HFFc6 (cell line): ENCODE measurements around the gene DNM1L. TPM values are rescaled to one million over a fixed set of nuclear protein-coding genes. Genes with fewer than 3 reads are reported as not detected.

Experiments used
- DNase-seq: peaks from one replicate; pipeline ENCODE4 v3.0.0-alpha.2; 2018
- H3K27ac Mint-ChIP-seq: 2 replicates; pipeline ENCODE4 v1.8.0; 2020; ENCODE audit warnings: mild to moderate bottlenecking, mixed read lengths
- H3K27me3 Mint-ChIP-seq: 2 replicates; pipeline ENCODE4 v1.8.0; 2021; ENCODE audit warnings: mild to moderate bottlenecking, moderate library complexity, mixed read lengths; ENCODE audit not compliant: insufficient read depth
- H3K36me3 Mint-ChIP-seq: 2 replicates; pipeline ENCODE4 v1.8.0; 2021; ENCODE audit warnings: low read depth, mixed read lengths
- H3K4me1 Mint-ChIP-seq: 2 replicates; pipeline ENCODE4 v1.8.0; 2020; ENCODE audit warnings: low read depth, mixed read lengths
- H3K4me3 Mint-ChIP-seq: 2 replicates; pipeline ENCODE4 v1.8.0; 2020; ENCODE audit warnings: mild to moderate bottlenecking, moderate library complexity, mixed read lengths
- H3K9me3 Mint-ChIP-seq: 2 replicates; pipeline ENCODE4 v1.8.0; 2020; ENCODE audit warnings: mild to moderate bottlenecking, mixed read lengths
- total RNA-seq, 6 experiments: library from RNA; stranded (reverse); fragmentation: NEBNext Ultra II Directional; extraction: Animal tissue kit (Norgen Biotek cat#: 25700); gene quantifications; 2 replicates in 1 of 6; 3 replicates in 5 of 6; pipeline ENCODE4 v1.2.3, GENCODE V29; 2021
- TF ChIP-seq, protein P1 (sequence below): fragments of 200-600 bp; sonication (generic); IDR thresholded peaks from 2 replicates; pipeline ENCODE4 v1.5.0; 2021; ENCODE audit warnings: antibody characterized with exemption, mild to moderate bottlenecking

DNM1L gene
- total RNA-seq, 6 experiments from 2014 or later, result 53.3 to 62.2 (median 61.6) TPM

DNA sequence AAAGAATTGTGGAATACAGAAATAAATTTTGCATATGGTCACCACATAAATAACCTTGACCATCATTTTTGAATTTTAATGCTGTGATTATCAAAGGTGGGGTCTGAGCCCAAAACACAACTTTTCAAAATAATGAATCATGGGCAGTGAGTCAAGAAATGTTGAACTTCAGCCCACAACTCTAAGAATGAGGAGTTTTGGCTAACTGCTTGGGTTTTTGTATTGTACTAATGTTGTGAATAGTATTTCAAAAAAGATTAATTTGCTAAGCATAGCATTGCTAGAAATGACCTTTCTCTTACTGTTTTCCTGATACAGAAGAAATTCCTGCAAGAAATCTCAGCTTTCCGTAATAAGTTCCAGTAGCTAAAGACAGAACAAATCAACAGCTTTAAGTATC, 101.0 kb downstream of the DNM1L start:
- H3K4me1 Mint-ChIP-seq, result no peaks in the 10 kb centered on the region
- H3K9me3 Mint-ChIP-seq, result no peaks in the 10 kb centered on the region
- no peak overlapping the region for H3K27ac Mint-ChIP-seq
- TF ChIP-seq, protein P1, sequence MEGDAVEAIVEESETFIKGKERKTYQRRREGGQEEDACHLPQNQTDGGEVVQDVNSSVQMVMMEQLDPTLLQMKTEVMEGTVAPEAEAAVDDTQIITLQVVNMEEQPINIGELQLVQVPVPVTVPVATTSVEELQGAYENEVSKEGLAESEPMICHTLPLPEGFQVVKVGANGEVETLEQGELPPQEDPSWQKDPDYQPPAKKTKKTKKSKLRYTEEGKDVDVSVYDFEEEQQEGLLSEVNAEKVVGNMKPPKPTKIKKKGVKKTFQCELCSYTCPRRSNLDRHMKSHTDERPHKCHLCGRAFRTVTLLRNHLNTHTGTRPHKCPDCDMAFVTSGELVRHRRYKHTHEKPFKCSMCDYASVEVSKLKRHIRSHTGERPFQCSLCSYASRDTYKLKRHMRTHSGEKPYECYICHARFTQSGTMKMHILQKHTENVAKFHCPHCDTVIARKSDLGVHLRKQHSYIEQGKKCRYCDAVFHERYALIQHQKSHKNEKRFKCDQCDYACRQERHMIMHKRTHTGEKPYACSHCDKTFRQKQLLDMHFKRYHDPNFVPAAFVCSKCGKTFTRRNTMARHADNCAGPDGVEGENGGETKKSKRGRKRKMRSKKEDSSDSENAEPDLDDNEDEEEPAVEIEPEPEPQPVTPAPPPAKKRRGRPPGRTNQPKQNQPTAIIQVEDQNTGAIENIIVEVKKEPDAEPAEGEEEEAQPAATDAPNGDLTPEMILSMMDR, result no peak
- peaks cover 7% of the 10 kb centered on the region for H3K27me3 Mint-ChIP-seq
- H3K36me3 Mint-ChIP-seq, result no peaks in the 10 kb centered on the region
- H3K4me3 Mint-ChIP-seq, result no peak overlapping the region
- no peak for DNase-seq

GRCh38 chr12:32783029-32783428, 103.9 kb downstream of the DNM1L start:
- Mint-ChIP-seq H3K4me1 (no peaks in the 10 kb centered on the region), H3K4me3 (no peak overlapping the region), H3K9me3 (no peaks in the 10 kb centered on the region), H3K27ac (no peak overlapping the region), H3K36me3 (no peaks in the 10 kb centered on the region), H3K27me3 (peaks cover 2% of the 10 kb centered on the region)
- no peak for DNase-seq
- TF ChIP-seq, protein P1, result no peak

GRCh38 chr12:32785557-32785956, 106.5 kb downstream of the DNM1L start:
- TF ChIP-seq, protein P1, result no peak
- DNase-seq, result no peak
- Mint-ChIP-seq H3K4me3 (no peak overlapping the region), H3K36me3 (no peaks in the 10 kb centered on the region), H3K27ac (no peak overlapping the region), H3K9me3 (no peaks in the 10 kb centered on the region), H3K27me3 (no peaks in the 10 kb centered on the region; the same call in 1 of the 2 replicates), H3K4me1 (no peaks in the 10 kb centered on the region)

DNA sequence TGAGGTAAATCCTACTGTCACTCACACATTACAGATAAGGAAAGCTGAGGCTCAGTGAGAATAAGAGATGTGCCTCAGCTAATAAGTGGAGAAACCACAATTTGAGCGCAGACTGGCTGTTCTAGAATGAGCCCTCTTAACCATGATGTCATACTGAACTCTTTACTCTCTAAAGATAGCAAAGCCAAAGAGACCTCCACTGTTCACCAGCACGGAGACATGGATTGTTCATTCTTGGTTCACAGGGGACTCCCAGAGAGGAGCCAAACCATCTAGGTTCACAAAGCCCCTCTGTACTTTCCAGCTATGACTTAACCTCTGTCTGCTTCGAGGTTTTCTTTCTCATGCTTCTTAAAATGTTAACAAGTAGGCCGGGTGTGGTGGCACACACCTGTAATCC, 109.3 kb downstream of the DNM1L start:
- TF ChIP-seq, protein P1, result no peak
- no peaks in the 10 kb centered on the region for H3K4me1 Mint-ChIP-seq
- no peaks in the 10 kb centered on the region for H3K9me3 Mint-ChIP-seq
- no peak for DNase-seq
- no peaks in the 10 kb centered on the region; the same call in 1 of the 2 replicates for H3K27me3 Mint-ChIP-seq
- no peaks in the 10 kb centered on the region for H3K36me3 Mint-ChIP-seq
- no peak overlapping the region for H3K4me3 Mint-ChIP-seq
- no peak overlapping the region for H3K27ac Mint-ChIP-seq

- Mint-ChIP-seq H3K9me3 (no peaks in the 10 kb centered on the region), H3K27ac (no peak overlapping the region), H3K4me1 (no peaks in the 10 kb centered on the region), H3K27me3 (no peaks in the 10 kb centered on the region), H3K4me3 (no peak overlapping the region), H3K36me3 (no peaks in the 10 kb centered on the region)
- TF ChIP-seq, protein P1, result no peak
- no peak for DNase-seq
Observed at GRCh38 chr12:32789446-32789845, 110.3 kb downstream of the DNM1L start.

- H3K36me3 Mint-ChIP-seq, result no peaks in the 10 kb centered on the region
- DNase-seq, result no peak
- H3K4me3 Mint-ChIP-seq, result no peak overlapping the region
- TF ChIP-seq, protein P1, result no peak
- H3K27ac Mint-ChIP-seq, result no peak overlapping the region
- H3K9me3 Mint-ChIP-seq, result no peaks in the 10 kb centered on the region
- no peaks in the 10 kb centered on the region for H3K27me3 Mint-ChIP-seq
- H3K4me1 Mint-ChIP-seq, result no peaks in the 10 kb centered on the region
Observed at GRCh38 chr12:32789916-32790315, 110.8 kb downstream of the DNM1L start.
